Ascending aorta (tissue), 2 donors: ENCODE data around the gene MIEF1. TPM values are rescaled to one million over a fixed set of nuclear protein-coding genes. Genes with fewer than 3 reads are reported as not detected.
"Not testable (repeated sequence)": the region's sequence is repeated elsewhere in the genome, so short reads cannot be mapped to it uniquely, and the experiment has no call there.

Experiments used
- DNase-seq, 2 donors: peaks; one replicate each; pipeline ENCODE4 v3.0.0-alpha.2; 2019; ENCODE audit warnings: low spot score in 2 of 2
- H3K27ac ChIP-seq, 2 donors: fragments of 200-600 bp; sonication (generic); one replicate each; pipeline ENCODE4 v1.5.1; 2016 to 2017; ENCODE audit warnings: mild to moderate bottlenecking in 1 of 2
- H3K27me3 ChIP-seq: fragments of 200-600 bp; sonication (generic); one replicate; pipeline ENCODE4 v1.5.1; 2017
- H3K36me3 ChIP-seq, 2 donors: fragments of 200-600 bp; sonication (generic); one replicate each; pipeline ENCODE4 v1.5.1; 2016
- H3K4me1 ChIP-seq, 2 donors: fragments of 200-600 bp; sonication (generic); one replicate each; pipeline ENCODE4 v1.5.1; 2016 to 2017; ENCODE audit warnings: mild to moderate bottlenecking in 1 of 2
- H3K4me3 ChIP-seq, 2 donors: fragments of 200-600 bp; sonication (generic); one replicate each; pipeline ENCODE4 v1.5.1; 2016 to 2017; ENCODE audit warnings: mild to moderate bottlenecking in 1 of 2
- H3K9me3 ChIP-seq, 2 donors: fragments of 200-600 bp; sonication (generic); one replicate each; pipeline ENCODE4 v1.5.1; 2016
- CTCF ChIP-seq, 3 experiments: fragments of 200-600 bp in 2 of 3; fragments of 450-650 bp in 1 of 3; sonication (generic) in 2 of 3; IDR thresholded peaks; one replicate each; pipeline ENCODE4 v1.5.1; 2016 to 2019; ENCODE audit warnings: antibody characterized with exemption in 3 of 3, mild to moderate bottlenecking in 1 of 3, moderate library complexity in 1 of 3
- intact Hi-C: fragments of 100-400 bp; cut with DNase I; formaldehyde crosslinking; loops from one replicate; pipeline ENCODE4 v1.15.1; 2023
- total RNA-seq: library from RNA; depleted of rRNA; stranded (reverse); fragments of >200 nt; gene quantifications from one replicate; pipeline ENCODE4 v1.1.0, GENCODE V29; 2016

The MIEF1 gene
- total RNA-seq, 1 donor from 2014 or later: 22.5 TPM

- Histone ChIP-seq H3K4me1 (peaks cover 24 to 26% of the 10 kb centered on the region in 2 donors), H3K27ac (peak overlapping the region; percentile 100), H3K4me3 (peak overlapping the region; percentile 92 to 100), H3K36me3 (peaks cover 51 to 62% of the 10 kb centered on the region in 2 donors), H3K27me3 (no peaks in the 10 kb centered on the region), H3K9me3 (no peaks in the 10 kb centered on the region)
- no peak for TF ChIP-seq CTCF (IDR thresholded peaks at IDR 0.05)
- no peak for DNase-seq
- intact Hi-C loops: loop anchor here (5.0 kb wide), 1 partner anchor 87 kb away; no protein-coding TSS in a partner anchor
These were observed 17.0 kb downstream of the MIEF1 start for GRCh38 chr22:39518996-39519680.

DNA sequence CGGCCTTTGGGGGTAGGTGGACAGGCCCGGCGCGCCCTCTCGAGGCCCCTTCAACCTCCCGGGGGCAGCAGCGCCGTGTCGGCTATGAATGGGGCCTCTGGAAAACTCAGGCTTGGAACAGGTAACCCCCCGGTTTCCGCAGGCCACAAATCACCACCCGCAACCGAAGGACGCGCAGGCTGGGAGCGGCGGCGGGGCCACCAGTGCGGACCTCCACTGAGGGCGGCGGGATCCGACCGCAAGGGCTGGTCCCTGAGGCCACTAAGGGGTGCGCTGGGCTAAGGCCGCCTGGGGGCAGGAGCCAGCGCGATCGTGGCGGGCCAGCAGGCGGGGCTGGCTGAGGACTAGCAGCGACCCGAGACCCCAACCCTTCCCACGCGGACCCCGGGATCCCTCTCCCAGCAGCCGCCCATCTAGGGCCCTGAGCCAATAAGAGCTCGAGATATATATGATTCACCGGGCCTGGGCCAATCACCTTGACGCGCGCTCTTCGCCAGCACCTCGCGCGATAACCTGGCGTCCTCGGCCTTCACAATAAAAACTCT lies 17.7 kb downstream of the MIEF1 start:
- peak; percentile 95 to 99 for DNase-seq

GRCh38 chr22:39520226-39521105 lies 18.4 kb downstream of the MIEF1 start, which contains the start of gene ATF4:
ATF4 (plus strand) TSS chr22:39520562; CDS start chr22:39521446, 884 bp downstream.
- Histone ChIP-seq H3K9me3 (no peaks in the 10 kb centered on the region), H3K36me3 (peaks cover 51 to 64% of the 10 kb centered on the region in 2 donors), H3K27me3 (no peaks in the 10 kb centered on the region), H3K27ac (peak within 1 kb of the TSS; percentile 100), H3K4me1 (peaks cover 27 to 37% of the 10 kb centered on the region in 2 donors), H3K4me3 (peak within 1 kb of the TSS; percentile 92 to 100)
- DNase-seq: peak in 1 of 2 donors; percentile 93
- TF ChIP-seq CTCF (IDR thresholded peaks at IDR 0.05): peak in 1 of 3 experiments; percentile 3
- intact Hi-C loops: loop anchor here (1.0 to 5.0 kb wide), 4 partner anchors 9 to 203 kb away; partner anchors contain the start of genes MIEF1, RPL3 and RPS19BP1

More for the DNA sequence above, 17.7 kb downstream of the MIEF1 start:
- TF ChIP-seq CTCF (IDR thresholded peaks at IDR 0.05): peak in 2 of 3 experiments; percentile 29 to 56
- Histone ChIP-seq H3K9me3 (no peaks in the 10 kb centered on the region), H3K27ac (peak overlapping the region; percentile 100), H3K4me1 (peaks cover 27 to 32% of the 10 kb centered on the region in 2 donors), H3K27me3 (no peaks in the 10 kb centered on the region), H3K4me3 (peak overlapping the region; percentile 92 to 100), H3K36me3 (peaks cover 52 to 64% of the 10 kb centered on the region in 2 donors)
- intact Hi-C loops: loop anchor here (1.0 to 5.0 kb wide), 4 partner anchors 13 to 202 kb away; partner anchors contain the start of genes MIEF1, RPL3 and RPS19BP1

DNA sequence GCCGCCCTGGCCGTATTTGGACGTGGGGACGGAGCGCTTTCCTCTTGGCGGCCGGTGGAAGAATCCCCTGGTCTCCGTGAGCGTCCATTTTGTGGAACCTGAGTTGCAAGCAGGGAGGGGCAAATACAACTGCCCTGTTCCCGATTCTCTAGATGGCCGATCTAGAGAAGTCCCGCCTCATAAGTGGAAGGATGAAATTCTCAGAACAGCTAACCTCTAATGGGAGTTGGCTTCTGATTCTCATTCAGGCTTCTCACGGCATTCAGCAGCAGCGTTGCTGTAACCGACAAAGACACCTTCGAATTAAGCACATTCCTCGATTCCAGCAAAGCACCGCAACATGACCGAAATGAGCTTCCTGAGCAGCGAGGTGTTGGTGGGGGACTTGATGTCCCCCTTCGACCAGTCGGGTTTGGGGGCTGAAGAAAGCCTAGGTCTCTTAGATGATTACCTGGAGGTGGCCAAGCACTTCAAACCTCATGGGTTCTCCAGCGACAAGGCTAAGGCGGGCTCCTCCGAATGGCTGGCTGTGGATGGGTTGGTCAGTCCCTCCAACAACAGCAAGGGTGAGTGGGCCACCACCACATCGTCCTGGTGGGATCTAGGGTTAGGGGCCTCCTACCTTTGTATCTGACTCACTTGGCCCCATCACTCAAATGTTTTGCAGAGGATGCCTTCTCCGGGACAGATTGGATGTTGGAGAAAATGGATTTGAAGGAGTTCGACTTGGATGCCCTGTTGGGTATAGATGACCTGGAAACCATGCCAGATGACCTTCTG lies 19.2 kb downstream of the MIEF1 start:
- intact Hi-C loops: loop anchor here (1.0 to 5.0 kb wide), 2 partner anchors 8 to 204 kb away; partner anchors contain the start of gene RPL3
- Histone ChIP-seq H3K4me1 (peaks cover 27 to 37% of the 10 kb centered on the region in 2 donors), H3K36me3 (peaks cover 48 to 58% of the 10 kb centered on the region in 2 donors), H3K27ac (peak overlapping the region; percentile 100), H3K4me3 (peak overlapping the region; percentile 92 to 100)
- not testable (repeated sequence) for DNase-seq, H3K27me3 ChIP-seq, H3K9me3 ChIP-seq

DNA sequence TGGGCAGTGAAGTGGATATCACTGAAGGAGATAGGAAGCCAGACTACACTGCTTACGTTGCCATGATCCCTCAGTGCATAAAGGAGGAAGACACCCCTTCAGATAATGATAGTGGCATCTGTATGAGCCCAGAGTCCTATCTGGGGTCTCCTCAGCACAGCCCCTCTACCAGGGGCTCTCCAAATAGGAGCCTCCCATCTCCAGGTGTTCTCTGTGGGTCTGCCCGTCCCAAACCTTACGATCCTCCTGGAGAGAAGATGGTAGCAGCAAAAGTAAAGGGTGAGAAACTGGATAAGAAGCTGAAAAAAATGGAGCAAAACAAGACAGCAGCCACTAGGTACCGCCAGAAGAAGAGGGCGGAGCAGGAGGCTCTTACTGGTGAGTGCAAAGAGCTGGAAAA lies 20.0 kb downstream of the MIEF1 start:
- intact Hi-C loops: loop anchor here (5.0 kb wide), 1 partner anchor 205 kb away; the partner anchor contains the start of gene RPL3
- peaks cover 27 to 40% of the 10 kb centered on the region in 2 donors for H3K4me1 ChIP-seq
- not testable (repeated sequence) for H3K27me3 ChIP-seq, H3K9me3 ChIP-seq, DNase-seq
- H3K27ac ChIP-seq: peak overlapping the region; percentile 100
- peaks cover 48 to 56% of the 10 kb centered on the region in 2 donors for H3K36me3 ChIP-seq
- H3K4me3 ChIP-seq: peak overlapping the region; percentile 92 to 100
